GM19468 (cell line): ENCODE results near the gene TMIGD2.
A peak's percentile ranks its signal among the peaks of the same experiment; 100 is the strongest.
"Not testable (repeated sequence)": the region's sequence is repeated elsewhere in the genome, so short reads cannot be mapped to it uniquely, and the experiment has no call there.

ENCODE experiments used
- ATAC-seq: cut with Tn5 transposase; IDR thresholded peaks from one replicate; pipeline ENCODE4 v1.9.1; 2021; ENCODE audit warnings: mild to moderate bottlenecking, moderate library complexity, moderate number of reproducible peaks; ENCODE audit not compliant: unreplicated experiment; ENCODE audit errors: extremely low read depth

The TMIGD2 gene, protein sequence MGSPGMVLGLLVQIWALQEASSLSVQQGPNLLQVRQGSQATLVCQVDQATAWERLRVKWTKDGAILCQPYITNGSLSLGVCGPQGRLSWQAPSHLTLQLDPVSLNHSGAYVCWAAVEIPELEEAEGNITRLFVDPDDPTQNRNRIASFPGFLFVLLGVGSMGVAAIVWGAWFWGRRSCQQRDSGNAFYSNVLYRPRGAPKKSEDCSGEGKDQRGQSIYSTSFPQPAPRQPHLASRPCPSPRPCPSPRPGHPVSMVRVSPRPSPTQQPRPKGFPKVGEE

DNA sequence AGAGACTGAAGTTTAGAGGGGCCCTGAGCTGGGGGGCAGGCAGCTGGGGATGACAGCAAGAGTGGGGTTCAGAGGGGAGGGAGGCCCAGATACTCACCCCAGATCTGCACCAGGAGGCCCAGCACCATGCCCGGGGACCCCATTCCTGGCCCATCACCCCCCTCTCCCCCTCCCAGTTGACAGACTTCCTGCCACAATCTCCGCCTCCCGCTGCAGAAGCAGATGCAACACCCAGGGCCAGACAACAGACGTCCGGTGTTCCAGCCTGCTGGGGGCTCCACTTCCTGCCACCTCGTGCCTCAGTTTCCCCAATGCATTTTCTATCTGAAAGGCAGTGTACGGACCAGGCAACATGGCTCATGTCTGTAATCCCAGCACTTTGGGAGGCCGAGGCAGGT is at the start of gene TMIGD2:
TSS of gene TMIGD2 (minus strand) at position 147 of the 398 bp plus-strand sequence. CDS start at position 143, 4 bp downstream.
- ATAC-seq: no peak

DNA sequence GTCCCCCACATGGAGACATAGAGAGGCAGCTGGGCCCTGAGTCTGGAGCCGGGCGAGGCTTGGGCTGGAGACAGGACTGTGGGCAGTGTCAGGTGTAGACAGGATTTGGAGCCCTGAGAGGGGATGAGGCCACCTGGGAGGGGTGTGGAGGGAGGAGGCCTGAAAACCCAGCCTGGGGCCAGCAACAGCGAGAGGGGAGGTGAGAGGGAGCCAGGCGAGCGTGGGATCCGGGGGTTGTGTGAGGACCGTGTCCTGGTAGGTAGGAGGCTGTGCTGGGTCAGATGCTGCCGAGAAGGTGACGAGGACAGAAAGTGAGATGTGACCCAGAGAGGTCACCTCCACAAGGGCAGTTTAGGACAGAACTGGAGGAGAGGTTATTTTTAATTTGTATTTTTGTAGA is 48.5 kb upstream of the TMIGD2 start:
- no peak for ATAC-seq

DNA sequence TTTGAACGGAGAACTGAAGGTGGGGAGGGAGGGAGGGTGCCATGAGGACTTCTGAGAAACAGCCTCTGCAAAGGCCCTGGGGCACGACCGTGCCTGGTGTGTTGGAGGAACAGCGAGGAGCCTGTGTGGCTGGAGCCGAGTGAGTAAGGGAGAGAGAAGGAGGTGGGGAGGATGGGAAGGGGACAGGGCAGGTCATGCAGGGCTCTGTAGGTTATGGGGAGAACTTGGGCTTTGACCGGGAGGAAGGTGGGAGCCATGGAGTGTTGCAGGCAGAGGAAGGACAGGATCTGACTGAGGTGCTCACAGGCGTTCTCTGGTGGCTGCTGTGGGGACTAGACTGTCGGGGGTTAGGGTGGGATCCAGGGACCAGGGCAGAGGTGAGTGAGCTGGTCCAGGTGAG is 47.9 kb upstream of the TMIGD2 start:
- no peak for ATAC-seq

DNA sequence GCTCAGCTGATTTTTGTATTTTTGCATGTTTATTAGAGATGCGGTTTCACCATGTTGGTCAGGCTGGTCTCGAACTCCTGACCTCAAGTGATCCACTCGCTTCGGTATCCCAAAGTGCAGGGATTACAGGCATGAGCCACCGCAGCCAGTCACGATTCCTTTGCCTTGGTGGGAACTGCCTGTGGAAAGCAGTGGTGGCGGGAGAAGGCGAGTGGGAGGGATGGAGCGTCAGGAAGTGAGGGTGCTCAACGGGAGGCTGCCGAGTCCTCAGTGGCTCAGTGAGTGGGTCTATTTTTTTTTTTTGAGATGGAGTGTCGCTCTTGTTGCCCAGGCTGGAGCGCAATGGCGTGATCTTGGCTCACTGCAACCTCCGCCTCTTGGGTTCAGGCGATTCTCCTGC is 47.0 kb upstream of the TMIGD2 start:
- not testable (repeated sequence) for ATAC-seq

DNA sequence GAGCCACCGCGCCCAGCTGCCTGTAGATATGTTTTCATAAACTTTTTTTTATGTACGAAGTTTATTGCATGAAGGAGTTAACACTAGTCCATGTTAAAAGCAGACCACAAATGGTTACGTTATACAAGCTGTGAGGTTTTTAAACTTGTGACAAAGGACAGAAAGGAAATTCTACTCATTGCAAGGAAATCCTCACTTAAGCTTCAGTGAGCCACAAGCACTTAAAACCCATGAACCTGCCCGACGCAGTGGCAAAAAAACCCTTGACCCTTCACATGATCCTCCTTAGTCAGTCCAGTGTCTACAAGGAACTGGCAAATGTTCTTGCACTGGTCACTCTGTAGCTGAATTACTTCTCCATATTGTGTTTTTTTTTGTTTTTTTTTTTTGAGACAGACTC is 45.3 kb upstream of the TMIGD2 start:
- ATAC-seq: no peak

DNA sequence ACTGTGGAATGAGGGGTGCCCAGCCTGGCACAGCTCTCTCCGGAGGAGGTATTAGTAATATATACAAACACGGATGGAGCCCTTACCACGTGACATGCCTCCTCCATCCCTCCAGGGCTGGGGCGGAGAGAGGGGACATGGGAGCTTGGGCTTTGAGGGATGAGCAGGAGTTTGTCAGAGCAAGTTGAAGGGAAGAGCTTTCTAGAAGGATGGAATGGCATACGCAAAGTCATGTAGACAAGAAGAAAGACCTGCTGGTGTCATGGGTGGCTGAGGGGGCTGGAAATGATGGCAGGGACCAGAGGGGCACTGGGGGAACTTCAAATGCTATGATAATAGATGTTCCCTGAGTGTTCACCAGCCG is 43.8 kb upstream of the TMIGD2 start:
- ATAC-seq: no peak

DNA sequence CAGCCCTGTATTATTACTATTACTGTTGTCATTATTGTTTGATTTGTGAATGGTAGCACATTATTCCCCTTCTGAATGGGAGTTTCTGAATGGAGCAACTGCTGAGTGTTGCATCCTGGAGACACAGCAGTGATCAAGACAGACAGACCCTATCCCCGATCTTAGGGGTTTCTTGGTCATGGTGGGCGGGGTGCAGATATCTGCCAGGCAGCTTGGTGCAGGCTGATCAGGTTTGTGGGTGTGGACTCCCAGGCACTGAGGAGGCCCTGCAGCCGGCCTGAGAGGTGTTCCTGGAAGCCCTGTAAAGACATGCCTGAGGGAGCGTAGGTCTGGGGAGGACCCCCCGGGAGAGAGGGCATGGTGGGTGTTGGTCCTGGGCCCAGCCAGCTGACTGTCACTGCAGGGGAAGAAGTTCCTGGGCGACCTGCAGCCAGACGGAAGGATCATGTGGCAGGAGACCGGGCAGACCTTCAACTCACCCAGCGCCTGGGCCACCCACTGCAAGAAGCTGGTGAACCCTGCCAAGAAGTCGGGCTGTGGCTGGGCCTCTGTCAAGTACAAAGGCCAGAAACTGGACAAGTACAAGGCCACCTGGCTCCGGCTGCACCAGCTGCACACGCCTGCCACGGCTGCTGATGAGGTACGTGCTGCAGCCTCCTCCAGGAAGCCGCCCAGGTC is 43.3 kb upstream of the TMIGD2 start:
- ATAC-seq: no peak

DNA sequence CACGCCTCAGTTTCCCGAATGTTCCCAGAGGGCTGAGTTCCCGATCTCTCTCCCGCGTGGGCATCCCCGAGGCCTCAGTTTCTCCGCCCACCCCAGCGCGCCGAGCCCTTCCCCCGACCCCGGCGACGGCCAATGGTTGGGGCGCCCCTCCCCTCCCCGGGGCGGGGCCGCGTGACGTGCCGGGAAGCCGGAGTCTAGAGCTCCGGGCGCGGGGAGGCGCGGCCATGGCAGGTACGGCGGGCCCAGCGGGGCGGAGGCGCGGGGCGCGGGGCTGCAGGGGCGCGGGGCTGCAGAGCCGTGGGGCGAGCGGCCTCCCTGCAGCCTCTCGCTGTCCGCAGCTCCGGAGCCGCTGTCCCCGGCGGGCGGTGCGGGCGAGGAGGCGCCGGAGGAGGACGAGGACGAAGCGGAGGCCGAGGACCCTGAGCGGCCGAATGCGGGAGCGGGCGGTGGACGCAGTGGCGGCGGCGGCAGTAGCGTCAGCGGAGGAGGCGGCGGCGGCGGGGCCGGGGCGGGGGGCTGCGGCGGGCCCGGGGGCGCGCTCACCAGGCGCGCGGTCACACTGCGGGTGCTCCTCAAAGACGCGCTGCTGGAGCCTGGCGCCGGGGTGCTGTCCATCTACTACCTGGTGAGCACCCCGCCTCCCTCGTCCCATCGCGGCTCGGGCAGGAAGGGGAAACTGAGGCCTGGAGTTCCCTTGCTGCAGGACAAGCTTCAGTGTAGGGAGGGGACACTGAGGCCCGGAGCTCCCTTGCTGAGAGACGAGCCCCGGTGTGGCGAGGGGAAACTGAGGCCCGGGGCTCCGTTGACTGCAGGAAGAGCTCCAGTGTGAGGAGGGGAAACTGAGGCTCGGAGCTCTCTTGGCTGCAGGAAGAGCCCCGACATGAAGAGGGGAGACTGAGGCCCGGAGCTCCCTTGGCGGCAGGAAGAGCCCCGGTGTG is 41.5 kb upstream of the TMIGD2 start, which contains the start of gene MPND:
TSS of gene MPND (plus strand) at position 193 of the 938 bp plus-strand sequence. CDS start at position 225, 32 bp downstream.
- ATAC-seq: peak; percentile 9

DNA sequence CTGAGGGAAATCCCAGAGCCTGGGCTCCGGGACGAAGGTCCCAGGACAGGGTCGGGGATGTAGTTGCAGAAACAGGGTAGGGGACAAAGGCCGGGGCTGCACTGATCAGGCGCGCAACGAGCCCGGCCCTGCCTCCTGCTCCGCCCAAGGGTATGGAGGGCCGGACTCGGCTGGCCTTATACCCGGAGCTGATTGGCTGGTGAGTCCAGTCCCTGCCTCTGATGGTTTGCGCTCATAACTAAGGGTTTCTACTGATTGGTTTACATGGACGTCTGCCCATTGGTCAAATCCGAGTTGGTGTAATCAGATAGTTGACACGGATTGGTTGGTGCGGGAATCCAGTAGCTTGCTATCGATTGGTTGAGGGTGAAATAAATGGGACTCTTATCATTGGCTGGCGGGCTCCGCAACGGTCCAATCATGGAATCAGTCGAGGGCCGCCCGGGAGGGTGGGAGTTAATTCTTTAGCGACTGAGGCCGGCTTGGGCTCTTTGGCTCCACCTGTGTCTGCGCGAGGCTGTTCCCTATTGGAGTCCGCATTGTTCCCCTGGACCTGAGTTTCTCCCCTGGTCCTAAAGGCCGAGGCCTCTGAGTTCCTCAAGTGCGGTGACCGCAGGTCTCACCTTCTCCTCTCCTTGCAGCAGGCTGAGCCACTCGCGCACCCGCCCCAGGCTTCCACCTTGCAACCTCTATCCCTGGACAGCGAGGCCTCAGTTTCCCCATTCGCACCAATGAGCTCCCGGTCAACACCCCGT is 40.6 kb upstream of the TMIGD2 start:
- ATAC-seq: peak; percentile 88

DNA sequence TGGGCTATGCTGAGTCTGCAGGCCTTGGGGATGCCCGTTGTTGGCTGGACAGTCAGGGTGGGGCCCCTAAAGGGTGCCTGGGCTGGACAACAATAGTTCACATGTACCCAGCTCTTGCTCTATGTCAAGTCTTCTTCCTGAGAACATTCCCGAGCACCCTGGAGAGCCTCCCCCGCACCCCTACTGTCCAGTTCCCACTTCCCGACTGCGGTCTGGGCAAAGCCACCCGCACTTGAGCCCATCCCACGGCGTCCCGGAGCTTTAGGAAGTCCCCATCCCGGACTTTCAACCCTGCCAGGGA is 40.1 kb upstream of the TMIGD2 start:
- no peak for ATAC-seq

DNA sequence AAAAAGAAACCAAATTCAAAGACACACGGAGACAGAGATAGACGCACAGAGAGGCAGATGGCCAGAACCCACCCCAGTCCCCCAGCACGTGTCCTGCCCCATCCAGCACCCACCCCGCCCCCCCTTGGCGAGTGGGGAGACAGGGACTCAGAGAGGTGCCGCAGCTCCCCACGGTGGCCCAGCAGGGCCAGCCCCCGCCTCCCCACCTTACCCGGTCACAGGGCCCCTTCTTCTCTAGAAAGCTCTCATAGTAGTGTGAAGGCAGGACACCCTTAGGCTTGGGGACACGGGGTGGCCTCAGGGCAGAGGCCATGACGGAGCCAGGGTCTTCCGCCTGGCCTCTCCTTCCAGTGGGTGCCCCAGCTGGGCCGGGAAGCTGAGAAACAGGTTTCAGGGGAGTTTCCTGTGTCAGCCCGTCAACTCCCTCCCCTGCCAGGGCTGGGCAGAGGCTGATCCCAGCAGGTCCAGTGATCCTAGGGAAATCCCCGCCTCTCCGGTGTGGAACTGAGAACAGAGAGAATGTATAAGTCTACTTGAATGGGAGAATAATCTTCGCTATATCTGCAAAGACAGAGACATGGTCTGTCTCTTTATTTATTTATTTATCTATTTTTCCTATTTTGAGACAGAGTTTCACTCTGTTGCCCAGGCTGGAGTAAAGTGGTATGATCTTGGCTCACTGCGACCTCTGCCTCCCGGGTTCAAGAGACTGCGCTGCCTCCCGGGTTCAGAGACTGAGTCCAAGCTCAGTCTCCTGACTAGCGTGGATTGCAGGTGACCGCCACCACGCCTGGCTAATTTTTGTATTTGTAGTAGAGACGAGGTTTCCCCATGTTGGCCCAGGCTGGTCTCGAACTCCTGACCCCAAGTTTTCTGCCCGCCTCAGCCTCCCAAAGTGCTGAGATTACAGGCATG is 36.5 kb upstream of the TMIGD2 start, which contains the start of gene STAP2:
TSS of gene STAP2 (minus strand) at position 387 of the 915 bp plus-strand sequence. CDS start at position 313, 74 bp downstream.
- ATAC-seq: no peak

DNA sequence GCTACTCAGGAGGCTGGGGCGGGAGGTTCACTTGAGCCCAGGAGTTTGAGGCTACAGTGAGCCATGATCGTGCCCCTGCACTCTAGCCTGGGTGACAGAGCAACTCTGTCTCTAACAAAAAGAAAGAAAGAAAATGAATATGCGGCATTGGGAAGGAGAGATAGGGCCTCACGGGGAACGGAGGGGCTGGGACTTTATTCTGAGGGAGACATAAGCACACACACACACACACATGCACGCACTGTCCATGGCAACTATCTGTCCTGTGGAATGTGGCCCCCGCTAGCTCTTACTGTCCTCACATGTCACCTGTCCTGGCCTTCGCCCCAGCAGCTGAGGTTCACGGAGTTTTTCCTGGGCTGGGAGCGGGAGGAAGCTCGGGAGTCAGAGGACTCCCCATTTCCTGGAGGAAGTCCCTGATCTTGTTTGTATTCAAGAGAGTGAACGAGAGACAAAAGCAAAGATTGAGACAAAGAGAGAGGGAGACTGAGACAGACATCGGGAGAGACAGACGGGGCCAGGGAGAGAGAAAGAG is 35.8 kb upstream of the TMIGD2 start:
- no peak for ATAC-seq

DNA sequence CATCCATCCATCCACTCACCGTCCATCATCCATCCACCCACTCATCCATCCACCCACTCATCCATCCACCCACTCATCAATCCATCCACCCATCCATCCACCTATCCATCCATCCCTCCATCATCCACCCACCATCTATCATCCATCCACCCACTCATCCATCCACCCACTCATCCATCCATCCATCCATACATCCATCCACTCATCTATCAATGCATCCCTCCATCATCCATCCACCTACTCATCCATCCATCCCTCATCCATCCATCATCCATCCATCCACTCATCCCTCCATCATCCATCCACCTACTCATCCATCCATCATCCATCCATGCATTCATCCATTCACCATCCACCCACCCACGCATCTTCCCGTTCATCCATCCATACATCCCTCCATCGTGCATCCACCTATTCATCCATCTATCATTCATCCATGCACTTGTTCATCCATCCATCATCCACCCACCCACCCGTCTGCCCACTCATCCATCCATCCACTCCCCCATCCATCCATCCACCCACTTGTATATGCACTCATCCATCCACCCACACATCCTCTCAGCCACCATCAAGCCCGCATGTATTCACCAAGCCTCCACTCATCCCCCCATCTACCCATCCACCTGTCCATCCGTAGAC is 32.9 kb upstream of the TMIGD2 start:
- no peak for ATAC-seq

DNA sequence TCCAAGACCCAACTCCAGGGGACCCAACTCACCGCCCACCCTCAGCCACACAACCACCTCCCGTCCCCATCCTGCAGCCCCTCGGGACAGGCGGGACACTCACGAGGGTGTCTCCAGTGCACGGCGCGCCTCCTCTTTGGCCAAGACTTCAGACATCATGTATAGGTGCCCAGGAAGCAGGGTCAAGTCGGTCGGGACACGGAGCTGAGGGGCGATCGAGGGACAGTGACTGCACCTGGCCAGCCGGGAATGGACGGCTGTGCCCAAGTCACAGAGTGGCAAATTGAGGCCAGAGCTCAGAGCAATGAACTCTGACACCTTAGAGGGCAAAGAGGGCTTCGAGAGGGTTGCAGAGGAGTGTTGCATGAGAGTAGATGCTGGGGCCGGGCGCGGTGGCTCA is 27.7 kb upstream of the TMIGD2 start:
- ATAC-seq: no peak

DNA sequence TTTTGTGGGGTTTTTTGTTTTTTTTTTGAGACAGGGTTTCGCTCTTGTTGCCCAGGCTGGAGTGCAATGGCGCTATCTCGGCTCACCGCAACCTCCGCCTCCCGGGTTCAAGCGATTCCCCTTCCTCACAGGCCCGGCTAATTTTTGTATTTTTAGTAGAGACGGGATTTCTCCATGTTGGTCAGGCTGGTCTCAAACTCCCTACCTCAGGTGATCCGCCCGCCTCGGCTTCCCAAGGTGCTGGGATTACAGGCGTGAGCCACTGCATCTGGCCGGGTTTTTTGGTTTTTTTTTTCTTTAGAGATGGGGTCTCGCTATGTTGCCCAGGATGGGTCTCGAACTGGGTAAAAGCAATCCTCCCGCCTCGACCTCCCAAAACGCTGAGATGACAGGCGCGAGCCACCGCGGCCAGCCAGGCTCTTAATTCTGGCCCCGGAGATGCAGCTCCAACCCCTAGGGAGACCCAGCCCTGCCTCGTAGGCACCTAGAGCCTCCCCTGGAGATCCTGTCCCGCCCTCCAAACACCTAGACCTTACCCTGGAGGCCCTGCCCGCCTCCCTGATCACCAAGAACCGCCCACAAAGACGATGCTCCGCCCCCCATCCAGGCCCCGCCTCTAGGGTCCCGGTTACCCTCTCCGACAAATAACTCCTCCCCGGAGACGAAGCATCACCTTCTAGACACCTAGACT is 26.9 kb upstream of the TMIGD2 start:
- not testable (repeated sequence) for ATAC-seq

DNA sequence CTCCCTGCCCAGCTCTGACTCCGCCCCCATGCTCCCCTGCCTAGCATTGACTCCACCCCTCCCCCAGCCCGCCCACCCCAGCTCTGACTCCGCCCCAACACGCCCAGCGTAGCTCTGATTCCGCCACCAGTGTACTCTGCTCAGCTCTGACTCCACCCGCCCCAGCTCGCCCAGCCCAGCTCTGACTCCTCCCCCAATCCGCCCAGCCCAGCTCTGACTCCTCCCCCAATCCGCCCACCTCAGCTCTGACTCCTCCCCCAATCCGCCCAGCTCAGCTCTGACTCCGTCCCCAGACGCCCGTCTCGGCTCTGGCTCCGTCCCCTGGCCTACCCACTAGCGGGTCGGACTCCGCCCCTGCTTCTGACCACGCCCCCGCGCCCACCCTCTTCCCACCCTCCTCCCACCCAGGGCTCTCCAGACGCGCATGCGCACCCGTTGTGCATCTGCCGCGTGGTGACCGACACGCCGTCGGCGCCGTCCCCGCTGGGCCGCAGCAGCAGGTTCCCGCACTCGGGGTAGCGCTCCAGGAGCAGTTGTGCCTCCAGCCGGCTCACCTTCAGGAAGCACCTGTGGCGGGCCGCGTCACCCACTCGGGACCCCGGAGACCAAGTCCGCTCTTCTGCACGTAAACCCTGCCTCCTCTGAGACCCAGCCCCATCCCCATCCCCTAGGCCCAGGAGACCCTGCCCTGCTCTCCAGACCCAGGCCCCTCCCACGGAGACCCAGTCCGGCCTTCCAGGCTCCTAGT is 26.2 kb upstream of the TMIGD2 start:
- peak; percentile 35 for ATAC-seq

DNA sequence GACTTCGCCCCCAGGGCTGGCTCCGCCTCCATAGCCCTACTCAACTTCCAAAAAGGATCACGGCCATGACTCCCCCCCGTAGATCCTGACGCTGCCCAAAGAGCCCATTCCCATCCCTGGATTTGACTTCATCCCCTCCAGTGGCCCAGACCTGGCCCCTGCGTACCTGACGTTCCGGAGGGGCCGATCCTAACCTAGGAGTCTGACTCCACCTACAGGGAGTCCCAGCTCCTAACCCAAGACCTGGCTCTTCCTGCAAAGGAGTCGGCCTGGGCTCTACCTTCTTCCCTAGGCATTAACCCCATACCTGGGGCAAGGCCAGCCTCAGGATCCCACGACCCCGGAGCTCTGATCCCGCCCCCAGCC is 25.7 kb upstream of the TMIGD2 start:
- no peak for ATAC-seq
